HepG2 (cell line): Measurements from ENCODE around the gene RASD2. TPM values are rescaled to one million over a fixed set of nuclear protein-coding genes. Genes with fewer than 3 reads are reported as not detected.

Experiments
- ATAC-seq: fragments of 200-7000 bp; cut with Tn5 transposase; 3 replicates; pipeline ENCODE4 v1.9.1; 2020; ENCODE audit warnings: mild to moderate bottlenecking, moderate library complexity
- BruUV-seq: library from RNA; stranded (reverse); fragments of 400-500 nt; replicated peaks from 2 replicates; lab custom pipeline; 2021; lab: Mats Ljungman, UMichigan
- CTCF ChIA-PET: fragments of 300-600 bp; formaldehyde crosslinking; extraction: SDS; loops from one replicate; lab custom pipeline; 2021; ENCODE audit warnings: low total read pairs, inconsistent platforms, low intra/inter-chr PET ratio; lab: Yijun Ruan, JAX
- POLR2A ChIA-PET: fragments of 350-600 bp; sonication (Branson Sonifier 250); formaldehyde crosslinking; loops from one replicate; lab custom pipeline; 2020; ENCODE audit warnings: antibody characterized with exemption, inconsistent platforms; lab: Yijun Ruan, JAX
- DNase-seq: peaks from one replicate; pipeline ENCODE4 v3.0.0-alpha.2; 2015; ENCODE audit warnings: low spot score
- FAIRE-seq: peaks from 3 replicates; lab custom pipeline; 2011; peaks lifted over from hg19 to GRCh38; lab: Jason Lieb, UNC
- H2AFZ ChIP-seq: one replicate; pipeline ENCODE4 v1.6.1; 2011; ENCODE audit warnings: low read length, inconsistent platforms
- H3K27ac ChIP-seq: fragments of 300-600 bp; 3 replicates; pipeline ENCODE4 v1.8.0; 2011; ENCODE audit warnings: mixed run types, mild to moderate bottlenecking, mixed read lengths, low read length, inconsistent platforms; ENCODE audit not compliant: insufficient read depth; ENCODE audit errors: extremely low read length
- H3K27me3 ChIP-seq, 2 experiments: fragments of 200-600 bp in 1 of 2; 2 replicates in 1 of 2; 3 replicates in 1 of 2; pipeline versions ENCODE4 v1.6.0 to v1.8.0; 2011; ENCODE audit warnings: low read length in 2 of 2, mild to moderate bottlenecking in 2 of 2, moderate library complexity in 2 of 2, inconsistent platforms in 1 of 2; ENCODE audit not compliant: insufficient read depth in 2 of 2, control insufficient read depth in 1 of 2
- H3K36me3 ChIP-seq, 2 experiments: fragments of 200-600 bp in 1 of 2; replicated peaks in 1 of 2; 2 replicates in 1 of 2; 3 replicates in 1 of 2; pipeline versions ENCODE4 v1.5.1 to v1.8.0; 2011; ENCODE audit warnings: low read length in 2 of 2, inconsistent platforms in 1 of 2; ENCODE audit not compliant: insufficient read depth in 2 of 2, control insufficient read depth in 1 of 2
- H3K4me1 ChIP-seq: 2 replicates; pipeline ENCODE4 v1.5.1; 2012; ENCODE audit warnings: low read length, inconsistent platforms; ENCODE audit not compliant: insufficient read depth
- H3K4me2 ChIP-seq: 2 replicates; pipeline ENCODE4 v1.6.0; 2011; ENCODE audit warnings: low read depth, low read length, inconsistent platforms
- H3K4me3 ChIP-seq, 3 experiments: fragments of 200-600 bp in 1 of 3; sonication (generic), shearing (Covaris generic) in 1 of 3; replicated peaks in 1 of 3; 2 replicates each; pipeline ENCODE4 v1.5.1; 2011 to 2016; ENCODE audit warnings: low read length in 3 of 3, inconsistent platforms in 2 of 3, low read depth in 2 of 3, mild to moderate bottlenecking in 2 of 3, control low read depth in 1 of 3, mixed read lengths in 1 of 3; ENCODE audit not compliant: insufficient read depth in 1 of 3
- H3K79me2 ChIP-seq: one replicate; pipeline ENCODE4 v1.6.1; 2011; ENCODE audit warnings: low read length, inconsistent platforms; ENCODE audit not compliant: insufficient read depth
- H3K9ac ChIP-seq: 2 replicates; pipeline ENCODE4 v1.6.0; 2011; ENCODE audit warnings: mild to moderate bottlenecking, low read depth, low read length, inconsistent platforms; ENCODE audit not compliant: insufficient read depth
- H3K9me3 ChIP-seq: 2 replicates; pipeline ENCODE4 v1.5.1; 2012; ENCODE audit warnings: mild to moderate bottlenecking, low read length
- H4K20me1 ChIP-seq: 2 replicates; pipeline ENCODE4 v1.6.0; 2011; ENCODE audit warnings: inconsistent platforms, mild to moderate bottlenecking, low read length, moderate library complexity; ENCODE audit not compliant: insufficient read depth
- E2F1 ChIP-seq: sonication (generic); formaldehyde crosslinking; IDR thresholded peaks from 2 replicates; pipeline ENCODE4 v1.5.0; 2020; ENCODE audit warnings: missing genetic modification reagents
- JUNB ChIP-seq: sonication (generic); formaldehyde crosslinking; IDR thresholded peaks from 2 replicates; pipeline ENCODE4 v1.8.0; 2022; ENCODE audit warnings: missing genetic modification reagents, mild to moderate bottlenecking, borderline replicate concordance
- MAFF ChIP-seq: IDR thresholded peaks from 2 replicates; pipeline ENCODE4 v1.6.1; 2011; ENCODE audit warnings: low read depth, low read length, improper control_type of control experiment
- PITX1 ChIP-seq: sonication (generic); formaldehyde crosslinking; IDR thresholded peaks from 2 replicates; pipeline ENCODE4 v1.5.1; 2020; ENCODE audit warnings: mild to moderate bottlenecking, missing genetic modification reagents
- PLSCR1 ChIP-seq: sonication (generic); formaldehyde crosslinking; IDR thresholded peaks from 2 replicates; pipeline ENCODE4 v1.5.0; 2020; ENCODE audit warnings: missing genetic modification reagents, mild to moderate bottlenecking, borderline replicate concordance
- THAP7 ChIP-seq: sonication (generic); formaldehyde crosslinking; IDR thresholded peaks from 2 replicates; pipeline ENCODE4 v1.8.1; 2023; ENCODE audit warnings: mild to moderate bottlenecking, missing genetic modification reagents
- ZBTB33 ChIP-seq: sonication (generic); formaldehyde crosslinking; IDR thresholded peaks from 2 replicates; pipeline ENCODE4 v1.4.0; 2020; ENCODE audit warnings: missing genetic modification reagents
- ZBTB4 ChIP-seq: sonication (generic); formaldehyde crosslinking; IDR thresholded peaks from 2 replicates; pipeline ENCODE4 v1.4.0; 2020; ENCODE audit warnings: missing genetic modification reagents, mild to moderate bottlenecking, borderline replicate concordance
- ZNF224 ChIP-seq: sonication (generic); formaldehyde crosslinking; IDR thresholded peaks from 2 replicates; pipeline ENCODE4 v1.5.0; 2020; ENCODE audit warnings: mild to moderate bottlenecking, missing genetic modification reagents
- ZNF251 ChIP-seq: sonication (generic); formaldehyde crosslinking; IDR thresholded peaks from 2 replicates; pipeline ENCODE4 v1.9.0; 2021; ENCODE audit warnings: mild to moderate bottlenecking, missing genetic modification reagents
- ZNF550 ChIP-seq: sonication (generic); formaldehyde crosslinking; IDR thresholded peaks from 2 replicates; pipeline ENCODE4 v1.4.0; 2020; ENCODE audit warnings: mild to moderate bottlenecking, missing genetic modification reagents, borderline replicate concordance
- ZNF572 ChIP-seq: sonication (generic); formaldehyde crosslinking; IDR thresholded peaks from 2 replicates; pipeline ENCODE4 v1.5.1; 2020; ENCODE audit warnings: mild to moderate bottlenecking, missing genetic modification reagents
- ZNF589 ChIP-seq: sonication (generic); formaldehyde crosslinking; conservative IDR thresholded peaks from 2 replicates; pipeline ENCODE4 v1.8.0; 2022; ENCODE audit warnings: mild to moderate bottlenecking, moderate library complexity, missing genetic modification reagents
- ZNF792 ChIP-seq: IDR thresholded peaks from 2 replicates; pipeline ENCODE4 v1.6.1; 2016
- ZSCAN20 ChIP-seq: sonication (generic); formaldehyde crosslinking; IDR thresholded peaks from 2 replicates; pipeline ENCODE4 v1.4.0; 2020; ENCODE audit warnings: missing genetic modification reagents, mild to moderate bottlenecking, borderline replicate concordance
- whole genome bisulfite sequencing: methylation state at CpG from one replicate; pipeline ENCODE4 v1.1.6; 2017; ENCODE audit warnings: low lambda C conversion rate; 5-methylcytosine and 5-hydroxymethylcytosine counted together
- in situ Hi-C: cut with HindIII; loops from 2 replicates; pipeline ENCODE4 v1.10.0; 2017; ENCODE audit warnings: low pct_unique_long_range_greater_than_20kb; ENCODE audit not compliant: extremely low pct_ligation_motif_present
- intact Hi-C: fragments of 100-400 bp; cut with micrococcal nuclease; formaldehyde crosslinking; loops from one replicate; pipeline ENCODE4 v1.10.0; 2022; ENCODE audit not compliant: unreplicated experiment
- polyA plus RNA-seq, 8 experiments: library from polyadenylated mRNA; depleted of rRNA in 3 of 8; stranded (reverse) in 7 of 8; unstranded in 1 of 8; fragments of >200 nt; fragmentation: Illumina TruSeq in 4 of 8; extraction: Trizol in 4 of 8; gene quantifications; 2 replicates each; pipeline versions ENCODE4 v1.2.1 to v1.2.3, GENCODE V29; 2011 to 2016; ENCODE audit warnings: low read depth in 4 of 8, missing spikeins in 1 of 8, mixed read lengths in 1 of 8; ENCODE audit not compliant: insufficient read depth in 1 of 8
- total RNA-seq, 5 experiments: library from RNA; depleted of rRNA; stranded (reverse); fragments of >200 nt; fragmentation: Illumina TruSeq; extraction: Trizol; gene quantifications; 2 replicates each; pipeline ENCODE4 v1.2.3, GENCODE V29; 2016; ENCODE audit warnings: low read depth in 1 of 5

Gene RASD2
- total and polyA plus RNA-seq, 2 of the 13 experiments (the other 11 are each of a cell fraction or from before 2014, with no cell fraction given), result not detected

GRCh38 chr22:35581023-35581413 is 40.4 kb downstream of the RASD2 start:
- no peaks in the 10 kb centered on the region for H4K20me1 ChIP-seq
- no peaks in the 10 kb centered on the region for H3K36me3 ChIP-seq
- DNase-seq (no peak), ATAC-seq (no peak), FAIRE-seq (no peak)
- H3K79me2 ChIP-seq, result no peaks in the 10 kb centered on the region
- intact Hi-C loops (no loop called here), in situ Hi-C loops (loop anchor here (5.0 kb wide), 1 partner anchor 149 kb away; no protein-coding TSS in a partner anchor)
- H3K27me3 ChIP-seq, result no peaks in the 10 kb centered on the region
- CTCF ChIA-PET, result no interaction called here
- H3K27ac ChIP-seq, result no peak overlapping the region
- no peak overlapping the region for H3K4me3 ChIP-seq
- H2AFZ ChIP-seq, result no peak overlapping the region
- TF ChIP-seq ZNF792 (CRISPR knock-in tag) (no peak), ZBTB4 (CRISPR knock-in tag) (no peak), JUNB (no peak), ZBTB33 (CRISPR knock-in tag) (no peak), MAFF (no peak), ZNF572 (CRISPR knock-in tag) (no peak), ZNF589 (CRISPR knock-in tag) (no peak), ZSCAN20 (CRISPR knock-in tag) (no peak), THAP7 (CRISPR knock-in tag) (no peak), ZNF251 (no peak), PLSCR1 (CRISPR knock-in tag) (no peak), PITX1 (no peak), E2F1 (CRISPR knock-in tag) (no peak), ZNF550 (CRISPR knock-in tag) (no peak), ZNF224 (CRISPR knock-in tag) (no peak)
- no peak overlapping the region for H3K4me2 ChIP-seq
- no peaks in the 10 kb centered on the region for H3K4me1 ChIP-seq
- H3K9ac ChIP-seq, result no peak overlapping the region
- 38% methylated on average over 5 of the region's 5 CpGs for WGBS
- no TSS peak for BruUV-seq
- H3K9me3 ChIP-seq, result no peaks in the 10 kb centered on the region
- POLR2A ChIA-PET, result no interaction called here
